Measurements from ENCODE around the gene CCR7. TPM values are rescaled to one million over a fixed set of nuclear protein-coding genes. Genes with fewer than 3 reads are reported as not detected.
"Not testable (repeated sequence)": the region's sequence is repeated elsewhere in the genome, so short reads cannot be mapped to it uniquely, and the experiment has no call there.

Gene CCR7
- total and polyA plus RNA-seq, 7 donors = 0.08 to 0.24 (median 0.20) TPM; not detected in 1

- Histone ChIP-seq H3K27me3 (ENCODE audit: insufficient read depth in 3 of 3, low read length in 2 of 3) (no peaks in the 10 kb centered on the region), H3K9me3 (no peaks in the 10 kb centered on the region), H3K36me3 (ENCODE audit: insufficient read depth in 1 of 2, low read depth in 1 of 2) (no peaks in the 10 kb centered on the region), H3K27ac (no peak overlapping the region), H3K4me1 (peaks cover 4% of the 10 kb centered on the region), H3K4me3 (no peak overlapping the region)
- ATAC-seq = no peak
- 60 to 70% (median 66%) methylated on average over 5 of the region's 5 CpGs for WGBS, 3 donors
- intact Hi-C loops (cut with DNase I) = no loop called here
- TF ChIP-seq CTCF (IDR thresholded peaks at IDR 0.05) = no peak
- no peak for DNase-seq
Measured at GRCh38 chr17:40577611-40578065, 12.4 kb upstream of the CCR7 start.

GRCh38 chr17:40576113-40576740 lies 11.0 kb upstream of the CCR7 start:
- H3K4me1 ChIP-seq = no peaks in the 10 kb centered on the region
- no peaks in the 10 kb centered on the region for H3K9me3 ChIP-seq
- intact Hi-C loops (cut with DNase I) = no loop called here
- DNase-seq (no peak), ATAC-seq (no peak)
- no peak overlapping the region for H3K4me3 ChIP-seq
- TF ChIP-seq CTCF (IDR thresholded peaks at IDR 0.05) = no peak
- WGBS, 3 donors = 71 to 81% (median 72%) methylated on average over 5 of the region's 5 CpGs
- no peaks in the 10 kb centered on the region for H3K27me3 ChIP-seq (ENCODE audit: insufficient read depth in 3 of 3, low read length in 2 of 3)
- no peak overlapping the region for H3K27ac ChIP-seq
- H3K36me3 ChIP-seq (ENCODE audit: insufficient read depth in 1 of 2, low read depth in 1 of 2) = no peaks in the 10 kb centered on the region

GRCh38 chr17:40574292-40574691 lies 9.0 kb upstream of the CCR7 start:
- ATAC-seq (no peak), DNase-seq (no peak)
- Histone ChIP-seq H3K36me3 (ENCODE audit: insufficient read depth in 1 of 2, low read depth in 1 of 2) (no peaks in the 10 kb centered on the region), H3K4me1 (no peaks in the 10 kb centered on the region), H3K27ac (no peak overlapping the region), H3K27me3 (ENCODE audit: insufficient read depth in 3 of 3, low read length in 2 of 3) (no peaks in the 10 kb centered on the region), H3K4me3 (no peak overlapping the region), H3K9me3 (no peaks in the 10 kb centered on the region)
- intact Hi-C loops (cut with DNase I) = no loop called here
- TF ChIP-seq CTCF (IDR thresholded peaks at IDR 0.05) = no peak

- H3K4me3 ChIP-seq; H3K36me3 ChIP-seq (ENCODE audit: insufficient read depth in 1 of 2, low read depth in 1 of 2); intact Hi-C loops (cut with DNase I); H3K4me1 ChIP-seq; H3K27ac ChIP-seq; H3K9me3 ChIP-seq; ATAC-seq; DNase-seq; H3K27me3 ChIP-seq (ENCODE audit: insufficient read depth in 3 of 3, low read length in 2 of 3): not testable (repeated sequence)
- WGBS, 3 donors = 74 to 76% (median 74%) methylated on average over 3 of the region's 3 CpGs
Measured at GRCh38 chr17:40572245-40572993, 7.1 kb upstream of the CCR7 start.

GRCh38 chr17:40568074-40568836 lies 3.0 kb upstream of the CCR7 start:
- Histone ChIP-seq H3K4me3 (no peak overlapping the region), H3K27me3 (ENCODE audit: insufficient read depth in 3 of 3, low read length in 2 of 3) (peaks cover 0 to 3% (median 0%) of the 10 kb centered on the region in 3 donors), H3K9me3 (no peaks in the 10 kb centered on the region), H3K27ac (no peak overlapping the region), H3K36me3 (ENCODE audit: insufficient read depth in 1 of 2, low read depth in 1 of 2) (no peaks in the 10 kb centered on the region), H3K4me1 (no peaks in the 10 kb centered on the region)
- TF ChIP-seq CTCF (IDR thresholded peaks at IDR 0.05) = no peak
- 69 to 76% (median 72%) methylated on average over 7 of the region's 7 CpGs for WGBS, 3 donors
- ATAC-seq (no peak), DNase-seq (no peak)
- intact Hi-C loops (cut with DNase I) = no loop called here
